Psoas muscle (tissue), 8 donors: ENCODE measurements around the gene MROH2A. TPM values are rescaled to one million over a fixed set of nuclear protein-coding genes. Genes with fewer than 3 reads are reported as not detected.

ENCODE experiments used
- ATAC-seq, 4 donors: fragments of 200-7000 bp; cut with Tn5 transposase; one replicate each; pipeline ENCODE4 v1.9.1; 2020; ENCODE audit warnings: moderate library complexity in 3 of 4, mild to moderate bottlenecking in 2 of 4
- DNase-seq, 2 donors: peaks; one replicate each; pipeline ENCODE4 v3.0.0-alpha.2; 2020
- H3K27ac ChIP-seq: fragments of 200-600 bp; one replicate; pipeline ENCODE4 v1.8.0; 2022
- H3K27me3 ChIP-seq, 3 donors: fragments of 200-600 bp in 1 of 3; one replicate each; pipeline versions ENCODE4 v1.6.1 to v1.8.0; 2013 to 2022; ENCODE audit warnings: low read length in 2 of 3, mild to moderate bottlenecking in 2 of 3, moderate library complexity in 1 of 3; ENCODE audit not compliant: insufficient read depth in 3 of 3
- H3K36me3 ChIP-seq, 2 donors: fragments of 200-600 bp in 1 of 2; one replicate each; pipeline versions ENCODE4 v1.6.1 to v1.8.0; 2013 to 2022; ENCODE audit warnings: low read depth in 1 of 2, mild to moderate bottlenecking in 1 of 2, moderate library complexity in 1 of 2; ENCODE audit not compliant: insufficient read depth in 1 of 2
- H3K4me1 ChIP-seq: fragments of 200-600 bp; one replicate; pipeline ENCODE4 v1.8.0; 2022
- H3K4me3 ChIP-seq: fragments of 200-600 bp; one replicate; pipeline ENCODE4 v1.8.0; 2022; ENCODE audit warnings: mild to moderate bottlenecking
- H3K9me3 ChIP-seq: fragments of 200-600 bp; one replicate; pipeline ENCODE4 v1.8.0; 2022
- CTCF ChIP-seq: fragments of 200-600 bp; IDR thresholded peaks from one replicate; pipeline ENCODE4 v1.8.0; 2022; ENCODE audit warnings: antibody characterized with exemption
- WGBS, 3 donors: extraction: QIAGEN DNeasy Blood & Tissue Kit; methylation state at CpG; one replicate each; pipeline versions ENCODE4 v1.1.6 to v1.1.7; 2013; 5-methylcytosine and 5-hydroxymethylcytosine counted together
- intact Hi-C, 2 donors: fragments of 100-400 bp; cut with DNase I; formaldehyde crosslinking; loops; one replicate each; pipeline versions ENCODE4 v1.11.0 to v1.14.2; 2022
- polyA plus RNA-seq, 3 donors: library from polyadenylated mRNA; stranded (reverse); fragments of 200-250 nt; gene quantifications; one replicate each; pipeline ENCODE4 v1.2.3, GENCODE V29; 2013
- total RNA-seq, 4 donors: library from RNA; stranded (reverse); fragmentation: NEBNext Ultra II Directional in 2 of 4; extraction: Animal tissue kit (Norgen Biotek cat#: 25700) in 2 of 4; gene quantifications; one replicate each; pipeline versions ENCODE4 v1.2.1 to v1.2.4, GENCODE V29; 2021 to 2023
- donor health status: healthy with polysubstance abuse.
- donor health status: DM: no; HTN: no; CAD: no; lungs with moderate emphysema.
- donor health status: Bipolar disorder and iron deficiency.
- donor health status: healthy.
- donor health status: DM: yes; HTN: yes; CAD: no.
- donor health status: DM: no; HTN: no; CAD: no.
- donor health status: DM: no; HTN: no; CAD: no.
- donor health status: DM: yes; HTN: yes; CAD: no.

MROH2A gene
- total and polyA plus RNA-seq, 7 donors = not detected

- no peak for ATAC-seq
- TF ChIP-seq CTCF = no peak
These were observed 16.1 kb downstream of the MROH2A start for GRCh38 chr2:233794128-233794658.

GRCh38 chr2:233795735-233796171 is 17.6 kb downstream of the MROH2A start:
- no peak for TF ChIP-seq CTCF
- H3K27me3 ChIP-seq = no peaks in the 10 kb centered on the region
- ATAC-seq (no peak), DNase-seq (no peak)
- no peak overlapping the region for H3K27ac ChIP-seq
- H3K9me3 ChIP-seq = no peaks in the 10 kb centered on the region
- no peak overlapping the region for H3K4me3 ChIP-seq
- no peaks in the 10 kb centered on the region for H3K36me3 ChIP-seq
- intact Hi-C loops = no loop called here
- WGBS, 3 donors = 86 to 93% (median 92%) methylated on average over 13 of the region's 13 CpGs
- H3K4me1 ChIP-seq = no peaks in the 10 kb centered on the region

More at GRCh38 chr2:233794128-233794658, 16.1 kb downstream of the MROH2A start:
- no peak for DNase-seq
- Histone ChIP-seq H3K9me3 (no peaks in the 10 kb centered on the region), H3K27ac (no peak overlapping the region), H3K27me3 (no peaks in the 10 kb centered on the region), H3K36me3 (no peaks in the 10 kb centered on the region), H3K4me1 (no peaks in the 10 kb centered on the region), H3K4me3 (no peak overlapping the region)
- WGBS, 3 donors = 72 to 73% (median 73%) methylated on average over 17 of the region's 17 CpGs
- intact Hi-C loops = no loop called here

- Histone ChIP-seq H3K36me3 (no peaks in the 10 kb centered on the region), H3K9me3 (no peaks in the 10 kb centered on the region), H3K4me1 (no peaks in the 10 kb centered on the region), H3K27me3 (no peaks in the 10 kb centered on the region), H3K27ac (no peak overlapping the region), H3K4me3 (no peak overlapping the region)
- WGBS, 3 donors = 79 to 87% (median 83%) methylated on average over 9 of the region's 9 CpGs
- DNase-seq (no peak), ATAC-seq (no peak)
- TF ChIP-seq CTCF = no peak
- intact Hi-C loops = no loop called here
These were observed 18.1 kb downstream of the MROH2A start for GRCh38 chr2:233796254-233796653.

- no peaks in the 10 kb centered on the region for H3K27me3 ChIP-seq
- H3K27ac ChIP-seq = no peak overlapping the region
- H3K9me3 ChIP-seq = no peaks in the 10 kb centered on the region
- no peak overlapping the region for H3K4me3 ChIP-seq
- ATAC-seq (no peak), DNase-seq (no peak)
- no peak for TF ChIP-seq CTCF
- no peaks in the 10 kb centered on the region for H3K4me1 ChIP-seq
- no peaks in the 10 kb centered on the region for H3K36me3 ChIP-seq
- intact Hi-C loops = no loop called here
- 76 to 79% (median 77%) methylated on average over 14 of the region's 14 CpGs for WGBS, 3 donors
These were observed 20.4 kb downstream of the MROH2A start for GRCh38 chr2:233798335-233799086.
